Neuron (in vitro differentiated cells): Measurements from ENCODE around the gene SHISA7.
"Not testable (repeated sequence)": the region's sequence is repeated elsewhere in the genome, so short reads cannot be mapped to it uniquely, and the experiment has no call there.

Source experiments
- H2AFZ ChIP-seq: one replicate; pipeline ENCODE4 v1.6.1; 2013; ENCODE audit warnings: low read depth, mild to moderate bottlenecking, inconsistent platforms, low read length, moderate library complexity
- H3K27me3 ChIP-seq: one replicate; pipeline ENCODE4 v1.6.1; 2013; ENCODE audit warnings: low read length; ENCODE audit not compliant: insufficient read depth
- H3K36me3 ChIP-seq: one replicate; pipeline ENCODE4 v1.6.1; 2013; ENCODE audit warnings: low read length; ENCODE audit not compliant: insufficient read depth
- H3K4me1 ChIP-seq: one replicate; pipeline ENCODE4 v1.6.1; 2013; ENCODE audit warnings: low read length; ENCODE audit not compliant: insufficient read depth
- H3K4me3 ChIP-seq: 2 replicates; pipeline ENCODE4 v1.5.1; 2013; ENCODE audit warnings: mild to moderate bottlenecking, low read length, moderate library complexity
- H3K9me3 ChIP-seq: one replicate; pipeline ENCODE4 v1.6.1; 2013; ENCODE audit warnings: low read length

The SHISA7 gene

DNA sequence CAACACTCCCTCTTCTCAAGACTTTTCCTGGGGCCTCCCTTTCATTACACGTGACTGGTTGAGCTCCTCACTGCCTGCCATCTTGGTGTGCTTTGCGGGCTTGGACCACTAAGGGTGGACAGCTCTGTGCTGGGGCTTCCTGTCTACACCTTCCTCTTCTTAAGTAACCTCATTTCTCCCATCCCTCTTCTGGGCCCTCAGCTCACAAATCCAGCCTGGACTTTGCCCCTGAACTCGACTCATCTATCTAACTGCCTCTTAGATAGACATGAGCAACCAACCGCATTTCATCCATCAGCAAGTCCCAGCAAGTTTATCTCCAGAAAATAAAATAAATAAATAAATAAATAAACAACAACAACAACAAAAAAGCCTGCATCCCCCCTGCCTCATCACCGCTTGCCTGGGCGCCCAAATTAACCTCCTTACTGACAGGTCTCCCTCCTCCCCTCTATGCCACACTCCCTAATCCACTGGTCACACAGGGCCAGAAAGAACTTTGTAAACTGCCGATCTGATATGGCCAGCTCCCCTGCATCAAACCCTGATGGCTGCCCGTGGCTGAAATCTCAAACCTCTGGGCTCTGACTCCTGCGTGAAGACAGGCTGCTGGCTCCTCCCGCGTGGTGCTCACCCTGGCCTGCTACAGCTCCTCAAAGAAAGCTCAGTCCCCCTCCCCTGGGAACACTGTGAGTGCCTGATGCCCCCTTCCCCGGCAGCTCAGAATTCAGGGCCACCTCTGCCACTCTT, 10.6 kb upstream of the SHISA7 start:
- no peaks in the 10 kb centered on the region for H3K9me3 ChIP-seq
- peaks cover 25% of the 10 kb centered on the region for H3K4me1 ChIP-seq
- no peaks in the 10 kb centered on the region for H3K27me3 ChIP-seq
- H3K36me3 ChIP-seq = peaks cover 2% of the 10 kb centered on the region
- H2AFZ ChIP-seq = no peak overlapping the region
- H3K4me3 ChIP-seq = no peak overlapping the region

DNA sequence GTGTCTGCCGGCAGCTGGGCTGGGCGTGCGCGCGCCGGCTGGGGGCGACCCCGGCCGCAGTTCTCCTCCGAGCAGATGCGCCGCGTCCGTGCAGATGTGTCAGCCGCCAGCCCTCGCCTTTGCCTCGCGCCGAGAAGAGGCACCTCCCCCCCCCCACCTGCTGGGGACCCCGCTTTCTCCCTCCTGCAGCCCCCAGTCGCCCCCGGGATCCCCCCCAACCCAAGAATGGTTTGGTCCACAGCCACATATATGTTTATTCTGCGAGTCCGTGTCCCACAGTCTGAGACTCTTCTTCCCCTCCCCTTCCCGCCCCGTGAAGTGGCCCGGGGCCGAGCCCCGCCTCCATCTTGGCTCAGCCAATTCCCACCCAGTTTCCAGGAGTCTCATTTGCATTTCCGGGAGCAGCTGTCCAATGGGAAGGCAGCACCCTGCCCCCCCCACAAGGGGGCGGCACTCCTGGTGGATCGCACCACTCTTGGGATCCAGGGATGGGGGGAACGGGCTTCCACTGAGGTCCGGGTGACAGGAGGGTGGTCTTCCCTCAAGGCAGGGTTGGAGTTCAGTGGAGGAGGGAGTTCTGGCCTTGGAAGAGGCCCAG, 9.7 kb upstream of the SHISA7 start:
- Histone ChIP-seq H2AFZ (no peak overlapping the region), H3K4me1 (peaks cover 21% of the 10 kb centered on the region), H3K27me3 (no peaks in the 10 kb centered on the region), H3K36me3 (peaks cover 2% of the 10 kb centered on the region), H3K4me3 (no peak overlapping the region), H3K9me3 (no peaks in the 10 kb centered on the region)

DNA sequence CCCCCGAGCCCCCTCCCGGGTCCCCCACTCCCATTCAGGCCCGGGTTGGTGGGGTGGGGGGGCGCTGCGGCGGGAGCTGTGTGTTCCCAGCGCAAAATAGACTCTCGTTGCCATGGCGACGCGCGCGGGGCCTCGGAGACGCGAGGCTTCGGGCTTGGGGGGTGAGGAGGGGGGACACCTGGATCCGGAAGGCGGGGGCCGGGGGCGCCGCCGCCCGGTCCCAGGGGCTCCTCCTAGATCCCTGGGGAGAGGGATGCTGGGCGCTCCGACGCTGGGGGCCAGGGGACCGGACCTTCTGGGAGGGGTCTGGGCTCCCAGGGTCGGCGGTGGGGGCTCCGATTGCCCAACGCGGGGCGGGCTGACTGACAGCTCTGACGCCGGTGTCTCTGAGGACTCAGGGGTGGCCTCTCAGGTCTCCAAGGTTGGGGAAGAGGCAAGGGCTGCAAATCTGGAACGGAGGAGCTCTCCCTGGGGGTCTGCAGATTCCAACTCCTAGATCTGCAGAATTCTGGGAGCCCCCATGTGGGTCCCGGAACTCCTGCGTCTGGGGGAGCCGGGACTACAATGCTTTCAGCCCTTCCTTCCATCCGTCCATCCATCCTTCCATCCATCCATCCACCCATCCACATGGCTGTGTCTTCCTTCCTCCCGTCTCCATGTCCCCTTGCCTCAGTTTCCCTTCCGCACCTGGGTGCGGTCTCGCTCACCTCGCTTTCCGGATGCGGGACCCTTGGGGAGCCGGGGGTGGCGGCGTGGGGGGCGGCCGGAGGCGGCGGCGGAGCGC, 9.1 kb upstream of the SHISA7 start:
- no peaks in the 10 kb centered on the region for H3K9me3 ChIP-seq
- H3K4me1 ChIP-seq = peaks cover 21% of the 10 kb centered on the region
- H2AFZ ChIP-seq = peak overlapping the region; percentile 64
- peaks cover 2% of the 10 kb centered on the region for H3K36me3 ChIP-seq
- no peaks in the 10 kb centered on the region for H3K27me3 ChIP-seq
- H3K4me3 ChIP-seq = peak overlapping the region; percentile 53

DNA sequence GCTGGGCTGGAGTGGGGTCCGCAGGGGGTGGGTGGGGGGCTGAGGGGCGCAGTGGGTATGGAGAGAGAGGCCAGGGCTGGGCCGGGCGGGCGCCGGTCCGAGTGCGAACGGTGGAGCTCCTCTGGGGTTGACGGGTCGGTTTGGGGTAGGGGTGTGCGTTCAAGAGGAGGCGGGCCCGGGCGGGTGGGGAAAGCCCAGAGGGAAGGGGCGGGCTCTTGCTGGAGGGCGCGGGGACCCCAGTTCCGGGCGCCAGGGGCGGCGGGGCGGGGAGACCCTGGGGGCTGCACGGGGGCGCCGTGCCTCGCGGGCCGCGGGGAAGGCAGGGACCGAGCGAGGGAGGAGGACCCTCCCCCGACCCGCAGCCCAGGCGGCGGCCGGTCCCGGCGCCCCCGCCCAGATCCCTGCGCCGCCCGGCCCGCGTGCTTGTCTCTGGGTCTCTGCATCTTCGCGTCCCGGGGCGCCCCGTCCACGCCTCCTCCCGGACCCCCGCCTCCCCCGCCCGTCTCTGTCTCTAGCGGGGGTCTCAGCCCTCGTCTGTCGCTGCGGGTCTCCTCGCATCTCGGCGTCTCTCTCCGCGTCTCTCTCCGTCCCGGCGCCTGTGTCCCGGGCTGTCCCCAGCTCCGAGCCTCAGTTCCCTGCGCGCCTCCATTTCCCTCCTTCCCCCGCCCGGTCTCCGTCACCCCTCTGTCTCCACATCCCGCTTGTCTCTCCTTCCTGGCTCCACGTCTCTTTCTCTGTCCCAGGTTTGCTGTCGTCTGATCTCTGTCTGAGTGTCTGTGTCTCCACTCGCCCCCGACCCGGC, 8.3 kb upstream of the SHISA7 start:
- H2AFZ ChIP-seq = peak overlapping the region; percentile 64
- peaks cover 2% of the 10 kb centered on the region for H3K36me3 ChIP-seq
- no peaks in the 10 kb centered on the region for H3K27me3 ChIP-seq
- peaks cover 21% of the 10 kb centered on the region for H3K4me1 ChIP-seq
- H3K9me3 ChIP-seq = no peaks in the 10 kb centered on the region
- H3K4me3 ChIP-seq = peak overlapping the region; percentile 53

DNA sequence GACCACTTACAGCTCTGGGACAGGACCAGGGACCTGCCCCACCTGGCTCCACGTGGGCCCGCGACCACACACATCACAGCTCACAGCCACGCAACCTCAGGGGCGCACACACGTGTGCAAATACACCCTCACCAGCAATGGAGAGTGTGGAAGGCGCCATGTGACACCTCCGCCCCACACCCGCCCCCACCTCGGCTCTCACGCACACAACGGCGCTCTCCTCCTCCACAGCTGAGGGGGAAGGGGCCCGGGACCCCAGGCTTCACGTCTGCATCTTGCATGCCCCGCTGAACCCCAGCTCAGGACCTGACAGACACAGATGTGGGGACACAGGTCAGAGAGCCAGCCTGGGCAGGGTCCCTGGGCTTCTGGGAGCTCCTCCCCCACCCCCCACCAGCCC, 6.4 kb upstream of the SHISA7 start:
- H2AFZ ChIP-seq = no peak overlapping the region
- H3K4me3 ChIP-seq = no peak overlapping the region
- H3K27me3 ChIP-seq = peaks cover 11% of the 10 kb centered on the region
- H3K4me1 ChIP-seq = peaks cover 21% of the 10 kb centered on the region
- no peaks in the 10 kb centered on the region for H3K9me3 ChIP-seq
- no peaks in the 10 kb centered on the region for H3K36me3 ChIP-seq

DNA sequence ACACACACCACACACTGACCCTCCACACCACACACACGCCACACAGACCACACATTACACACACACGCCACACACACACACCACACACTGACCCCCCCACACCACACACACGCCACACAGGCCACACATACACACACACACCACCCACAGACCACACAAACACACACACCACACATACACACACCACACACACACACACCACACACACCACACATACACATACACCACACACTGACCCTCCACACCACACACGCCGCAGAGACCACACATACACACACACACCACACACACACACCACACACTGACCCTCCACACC, 5.0 kb upstream of the SHISA7 start:
- peaks cover 22% of the 10 kb centered on the region for H3K27me3 ChIP-seq
- H3K4me3 ChIP-seq = not testable (repeated sequence)

DNA sequence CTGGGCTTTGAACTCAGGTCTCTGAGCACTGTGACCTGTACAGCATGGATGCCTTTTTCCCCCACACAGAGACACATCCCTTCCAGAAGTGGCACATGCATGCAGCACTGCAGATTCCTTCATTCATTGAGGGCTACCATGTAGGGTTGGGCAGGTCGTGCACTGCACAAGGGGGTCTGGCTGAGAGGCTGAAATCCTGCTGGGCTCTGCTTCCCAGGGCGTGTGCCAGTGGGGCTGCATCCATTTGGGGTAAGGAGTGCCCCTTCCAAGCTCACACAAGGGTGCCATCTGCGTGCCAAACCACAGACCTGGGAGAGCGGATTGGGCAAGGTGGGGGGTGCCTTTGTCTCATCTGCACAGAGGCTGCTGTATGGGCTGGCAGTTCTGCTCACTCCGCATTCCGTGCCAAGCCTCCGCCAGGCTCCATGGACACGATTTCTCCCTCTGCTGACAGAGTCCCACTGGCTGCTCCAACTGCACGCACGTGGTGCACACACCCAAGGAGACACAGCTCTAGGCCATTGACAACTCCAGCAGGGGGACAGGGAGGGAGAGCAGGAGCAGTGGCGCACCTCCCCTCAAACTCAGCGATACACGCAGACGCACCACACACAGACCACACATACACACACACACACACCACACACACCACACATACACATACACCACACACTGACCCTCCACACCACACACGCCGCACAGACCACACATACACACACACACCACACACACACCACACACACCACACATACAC, 4.5 kb upstream of the SHISA7 start:
- Histone ChIP-seq H3K4me3 (no peak overlapping the region), H3K4me1 (peaks cover 30% of the 10 kb centered on the region), H3K36me3 (no peaks in the 10 kb centered on the region), H3K27me3 (peaks cover 26% of the 10 kb centered on the region), H3K9me3 (no peaks in the 10 kb centered on the region), H2AFZ (no peak overlapping the region)

More for the DNA sequence above, 5.0 kb upstream of the SHISA7 start:
- not testable (repeated sequence) for H3K9me3 ChIP-seq, H2AFZ ChIP-seq, H3K36me3 ChIP-seq
- H3K4me1 ChIP-seq = peaks cover 27% of the 10 kb centered on the region

DNA sequence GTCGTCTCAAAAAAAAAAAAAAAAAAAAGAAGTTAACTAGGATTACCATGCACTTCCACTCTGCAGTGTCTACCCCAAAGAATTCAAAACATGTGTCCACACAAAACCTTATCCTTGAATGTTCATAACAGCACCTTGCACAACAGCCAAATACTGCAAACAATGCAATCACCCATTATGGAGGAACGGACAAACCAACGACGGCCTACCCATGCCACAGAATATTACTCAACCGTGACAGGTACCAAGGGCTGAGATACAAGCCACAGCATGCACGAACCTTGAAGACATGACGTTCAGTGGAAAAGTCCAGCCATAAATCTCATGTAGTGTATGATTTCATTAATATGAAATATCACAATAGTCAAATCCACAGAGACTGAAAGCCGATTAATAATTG, 3.0 kb upstream of the SHISA7 start:
- no peak overlapping the region for H3K4me3 ChIP-seq
- no peaks in the 10 kb centered on the region for H3K36me3 ChIP-seq
- H3K4me1 ChIP-seq = peaks cover 30% of the 10 kb centered on the region
- no peaks in the 10 kb centered on the region for H3K9me3 ChIP-seq
- H2AFZ ChIP-seq = no peak overlapping the region
- peaks cover 37% of the 10 kb centered on the region for H3K27me3 ChIP-seq

DNA sequence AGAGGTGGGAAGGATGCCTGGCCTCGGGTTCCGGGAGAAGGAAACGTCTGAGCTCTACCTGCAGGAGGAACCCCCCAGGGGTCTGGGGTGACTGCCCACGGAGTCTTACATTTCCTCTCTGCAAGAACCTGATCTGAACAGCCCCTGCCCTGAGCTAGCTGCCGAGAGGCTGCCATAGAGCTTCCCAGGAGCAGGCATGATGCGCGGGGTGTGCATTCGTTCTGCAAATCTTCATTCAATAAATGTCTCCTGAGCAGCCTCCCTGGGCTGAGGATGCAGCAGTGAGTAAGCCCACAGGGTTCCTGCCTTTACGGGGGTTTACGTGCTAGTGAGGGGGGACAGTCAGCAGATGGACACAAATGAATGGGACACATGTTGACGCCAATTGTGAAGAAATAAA, 1.5 kb upstream of the SHISA7 start:
- Histone ChIP-seq H2AFZ (no peak overlapping the region), H3K27me3 (peaks cover 50% of the 10 kb centered on the region), H3K4me3 (no peak overlapping the region), H3K36me3 (no peaks in the 10 kb centered on the region), H3K4me1 (peaks cover 27% of the 10 kb centered on the region), H3K9me3 (no peaks in the 10 kb centered on the region)

DNA sequence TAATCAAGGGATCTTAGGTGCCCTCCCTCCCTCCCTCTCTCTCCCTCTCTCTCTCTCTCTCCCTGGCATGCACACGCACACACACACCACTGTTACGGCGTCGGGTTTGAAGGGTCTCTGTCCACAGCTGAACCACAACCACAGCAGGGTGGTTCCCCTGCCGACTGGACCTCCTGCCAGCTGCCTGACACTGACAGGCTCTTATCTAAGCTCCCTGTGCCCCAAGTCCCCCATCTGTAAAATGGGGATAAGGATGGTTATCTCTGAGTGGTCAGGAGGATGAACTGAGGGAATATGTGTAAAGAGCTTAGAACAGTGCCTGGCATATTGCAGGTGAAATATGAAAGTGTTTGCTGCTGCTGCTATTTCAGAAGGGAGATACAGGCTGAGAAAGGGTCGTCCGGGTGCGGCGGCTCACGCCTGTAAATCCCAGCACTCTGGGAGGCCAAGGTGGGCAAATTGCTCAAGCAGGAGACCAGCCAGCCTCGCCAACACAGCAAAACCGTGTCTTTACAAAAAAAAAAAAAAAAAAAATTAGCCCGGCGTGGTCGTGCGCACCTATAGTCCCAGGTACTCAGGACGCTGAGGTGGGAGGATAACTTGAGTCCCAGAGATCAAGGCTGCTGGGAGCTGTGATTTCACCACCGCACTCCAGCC, 852 bp upstream of the SHISA7 start:
- Histone ChIP-seq H3K36me3 (no peaks in the 10 kb centered on the region), H3K4me3 (no peak overlapping the region), H3K27me3 (peaks cover 56% of the 10 kb centered on the region)

DNA sequence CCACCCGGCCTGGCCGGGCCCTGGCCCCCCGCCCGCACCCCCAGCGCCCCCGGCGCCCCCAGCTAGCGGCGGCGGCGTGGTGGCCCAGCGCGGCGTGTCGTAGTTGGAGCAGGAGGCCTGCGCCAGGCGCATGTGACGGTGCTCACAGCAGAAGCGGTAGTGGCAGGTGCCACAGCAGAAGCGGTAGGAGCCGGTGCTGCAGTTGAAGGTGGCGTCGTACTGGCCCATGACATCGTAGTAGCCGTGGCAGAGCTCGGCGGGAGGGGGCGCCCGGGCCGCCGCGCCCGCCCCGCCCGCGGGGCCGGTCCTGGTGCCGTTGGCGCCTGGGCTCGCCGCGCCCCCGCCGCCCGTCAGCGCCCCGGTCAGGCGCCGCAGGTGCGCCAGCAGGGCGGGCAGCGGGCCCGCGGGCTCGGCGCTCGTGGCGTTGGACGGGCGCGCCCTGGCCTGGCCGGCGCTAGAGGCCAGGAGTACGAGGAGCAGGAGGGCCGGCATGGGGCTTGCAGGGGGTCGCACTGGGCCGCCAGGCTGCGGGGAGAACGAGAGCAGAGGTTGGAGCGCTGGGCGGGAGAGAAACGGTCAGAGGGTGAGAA, 633 bp downstream of the SHISA7 start:
- Histone ChIP-seq H3K4me1 (peaks cover 22% of the 10 kb centered on the region), H3K4me3 (no peak overlapping the region)

More for the DNA sequence above, 852 bp upstream of the SHISA7 start:
- H2AFZ ChIP-seq = no peak overlapping the region
- H3K4me1 ChIP-seq = peaks cover 22% of the 10 kb centered on the region
- H3K9me3 ChIP-seq = no peaks in the 10 kb centered on the region

More for the DNA sequence above, 633 bp downstream of the SHISA7 start:
- H3K9me3 ChIP-seq = no peaks in the 10 kb centered on the region
- H2AFZ ChIP-seq = no peak overlapping the region
- no peaks in the 10 kb centered on the region for H3K36me3 ChIP-seq
- peaks cover 57% of the 10 kb centered on the region for H3K27me3 ChIP-seq
